ENCODE measurements around the gene KCNJ12. TPM values are rescaled to one million over a fixed set of nuclear protein-coding genes. Genes with fewer than 3 reads are reported as not detected.

The KCNJ12 gene
- total and polyA plus RNA-seq, 2 experiments from 2014 or later = 0.61 to 2.4 TPM

DNA sequence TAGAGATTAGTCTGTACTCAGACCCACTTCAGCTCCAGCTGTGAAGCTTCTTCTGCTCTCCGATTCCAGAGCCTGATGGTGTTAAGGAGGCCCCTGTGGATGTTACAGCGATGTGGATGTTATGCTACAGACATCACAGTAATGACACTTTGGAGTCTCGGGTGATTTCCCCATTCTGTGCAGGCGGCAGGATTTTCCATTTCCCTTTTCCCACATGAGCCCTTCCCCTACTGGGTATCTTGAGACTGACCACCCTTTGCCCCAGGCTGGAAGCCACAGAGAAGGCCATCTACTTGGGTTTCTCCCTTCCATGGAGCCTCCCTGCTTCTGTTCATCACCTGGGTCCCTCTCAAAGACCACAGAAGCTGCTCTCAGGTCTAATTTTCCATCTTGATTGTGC is 78.3 kb downstream of the KCNJ12 start:
- TF ChIP-seq CREB1 (CRISPR knock-in tag; IDR thresholded peaks at IDR 0.05; ENCODE audit: low read depth) = no peak
- TF ChIP-seq, protein P1, sequence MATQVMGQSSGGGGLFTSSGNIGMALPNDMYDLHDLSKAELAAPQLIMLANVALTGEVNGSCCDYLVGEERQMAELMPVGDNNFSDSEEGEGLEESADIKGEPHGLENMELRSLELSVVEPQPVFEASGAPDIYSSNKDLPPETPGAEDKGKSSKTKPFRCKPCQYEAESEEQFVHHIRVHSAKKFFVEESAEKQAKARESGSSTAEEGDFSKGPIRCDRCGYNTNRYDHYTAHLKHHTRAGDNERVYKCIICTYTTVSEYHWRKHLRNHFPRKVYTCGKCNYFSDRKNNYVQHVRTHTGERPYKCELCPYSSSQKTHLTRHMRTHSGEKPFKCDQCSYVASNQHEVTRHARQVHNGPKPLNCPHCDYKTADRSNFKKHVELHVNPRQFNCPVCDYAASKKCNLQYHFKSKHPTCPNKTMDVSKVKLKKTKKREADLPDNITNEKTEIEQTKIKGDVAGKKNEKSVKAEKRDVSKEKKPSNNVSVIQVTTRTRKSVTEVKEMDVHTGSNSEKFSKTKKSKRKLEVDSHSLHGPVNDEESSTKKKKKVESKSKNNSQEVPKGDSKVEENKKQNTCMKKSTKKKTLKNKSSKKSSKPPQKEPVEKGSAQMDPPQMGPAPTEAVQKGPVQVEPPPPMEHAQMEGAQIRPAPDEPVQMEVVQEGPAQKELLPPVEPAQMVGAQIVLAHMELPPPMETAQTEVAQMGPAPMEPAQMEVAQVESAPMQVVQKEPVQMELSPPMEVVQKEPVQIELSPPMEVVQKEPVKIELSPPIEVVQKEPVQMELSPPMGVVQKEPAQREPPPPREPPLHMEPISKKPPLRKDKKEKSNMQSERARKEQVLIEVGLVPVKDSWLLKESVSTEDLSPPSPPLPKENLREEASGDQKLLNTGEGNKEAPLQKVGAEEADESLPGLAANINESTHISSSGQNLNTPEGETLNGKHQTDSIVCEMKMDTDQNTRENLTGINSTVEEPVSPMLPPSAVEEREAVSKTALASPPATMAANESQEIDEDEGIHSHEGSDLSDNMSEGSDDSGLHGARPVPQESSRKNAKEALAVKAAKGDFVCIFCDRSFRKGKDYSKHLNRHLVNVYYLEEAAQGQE (IDR thresholded peaks at IDR 0.05; ENCODE audit: unreplicated experiment) = no peak
- Mint-ChIP-seq H3K4me1 (peaks cover 19% of the 10 kb centered on the region), H3K36me3 (ENCODE audit: low read depth) (no peaks in the 10 kb centered on the region), H3K27ac (no peak overlapping the region), H3K4me3 (no peak overlapping the region), H3K9me3 (peaks cover 12% of the 10 kb centered on the region; the same call in 2 of the 3 replicates), H3K27me3 (ENCODE audit: insufficient read depth, low read depth, poor library complexity) (peaks cover 45% of the 10 kb centered on the region)
- Histone ChIP-seq H2AFZ (no peak overlapping the region), H3K36me3 (ENCODE audit: insufficient read depth) (no peaks in the 10 kb centered on the region), H3K4me1 (ENCODE audit: insufficient read depth) (peaks cover 7% of the 10 kb centered on the region; the same call in 1 of the 2 replicates), H3K9me2 (ENCODE audit: insufficient read depth) (no peaks in the 10 kb centered on the region), H4K20me1 (replicated peaks; ENCODE audit: insufficient read depth) (no peaks in the 10 kb centered on the region), H3K27me3 (ENCODE audit: insufficient read depth) (peaks cover 30% of the 10 kb centered on the region), H3F3A (replicated peaks; ENCODE audit: low read depth) (0 out of 2 replicates have a peak, but pooled peaks cover 5% of the 10 kb centered on the region), H3K4me3 (no peak overlapping the region), H3K27ac (ENCODE audit: low read depth) (no peak overlapping the region), H3K4me2 (no peak overlapping the region), H3K79me2 (replicated peaks; ENCODE audit: insufficient read depth) (no peaks in the 10 kb centered on the region)
- ATAC-seq (no peak), DNase-seq (ENCODE audit: low spot score) (no peak)

DNA sequence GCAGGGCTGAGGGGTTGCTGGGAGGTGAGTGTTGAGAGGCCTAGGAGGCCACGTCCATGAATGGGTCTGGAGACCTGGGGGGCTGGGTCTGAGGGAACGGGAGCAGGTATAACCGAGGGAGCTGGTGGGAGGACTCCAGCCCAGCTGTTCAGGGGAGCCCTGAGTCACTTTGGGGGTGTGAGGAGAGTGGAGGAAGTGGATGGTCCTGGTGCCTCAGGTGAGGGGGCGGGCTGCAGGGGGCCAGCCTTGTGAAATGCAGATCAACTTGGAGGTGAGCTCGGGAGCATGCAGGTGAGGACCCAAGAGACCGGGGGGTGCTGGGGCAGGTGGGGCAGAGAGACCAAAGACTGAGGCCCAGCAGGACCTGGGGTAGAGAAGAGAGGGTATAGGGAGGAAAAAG is 79.6 kb downstream of the KCNJ12 start:
- Histone ChIP-seq H3K36me3 (ENCODE audit: insufficient read depth) (no peaks in the 10 kb centered on the region), H3K79me2 (replicated peaks; ENCODE audit: insufficient read depth) (no peaks in the 10 kb centered on the region), H3K27me3 (ENCODE audit: insufficient read depth) (peaks cover 33% of the 10 kb centered on the region), H2AFZ (no peak overlapping the region), H3F3A (replicated peaks; ENCODE audit: low read depth) (0 out of 2 replicates have a peak, but pooled peaks cover 5% of the 10 kb centered on the region), H3K4me3 (no peak overlapping the region), H3K4me1 (ENCODE audit: insufficient read depth) (peaks cover 7% of the 10 kb centered on the region; the same call in 1 of the 2 replicates), H3K27ac (ENCODE audit: low read depth) (no peak overlapping the region), H4K20me1 (replicated peaks; ENCODE audit: insufficient read depth) (no peaks in the 10 kb centered on the region), H3K4me2 (no peak overlapping the region), H3K9me2 (ENCODE audit: insufficient read depth) (no peaks in the 10 kb centered on the region)
- no peaks in the 10 kb centered on the region for H3K36me3 Mint-ChIP-seq (ENCODE audit: low read depth)
- ATAC-seq = no peak
- peaks cover 45% of the 10 kb centered on the region for H3K27me3 Mint-ChIP-seq (ENCODE audit: insufficient read depth, low read depth, poor library complexity)
- peaks cover 16% of the 10 kb centered on the region for H3K4me1 Mint-ChIP-seq
- H3K27ac Mint-ChIP-seq = no peak overlapping the region
- H3K4me3 Mint-ChIP-seq = no peak overlapping the region
- no peak for DNase-seq (ENCODE audit: low spot score)
- peaks cover 12% of the 10 kb centered on the region; the same call in 2 of the 3 replicates for H3K9me3 Mint-ChIP-seq
- TF ChIP-seq, protein P2, sequence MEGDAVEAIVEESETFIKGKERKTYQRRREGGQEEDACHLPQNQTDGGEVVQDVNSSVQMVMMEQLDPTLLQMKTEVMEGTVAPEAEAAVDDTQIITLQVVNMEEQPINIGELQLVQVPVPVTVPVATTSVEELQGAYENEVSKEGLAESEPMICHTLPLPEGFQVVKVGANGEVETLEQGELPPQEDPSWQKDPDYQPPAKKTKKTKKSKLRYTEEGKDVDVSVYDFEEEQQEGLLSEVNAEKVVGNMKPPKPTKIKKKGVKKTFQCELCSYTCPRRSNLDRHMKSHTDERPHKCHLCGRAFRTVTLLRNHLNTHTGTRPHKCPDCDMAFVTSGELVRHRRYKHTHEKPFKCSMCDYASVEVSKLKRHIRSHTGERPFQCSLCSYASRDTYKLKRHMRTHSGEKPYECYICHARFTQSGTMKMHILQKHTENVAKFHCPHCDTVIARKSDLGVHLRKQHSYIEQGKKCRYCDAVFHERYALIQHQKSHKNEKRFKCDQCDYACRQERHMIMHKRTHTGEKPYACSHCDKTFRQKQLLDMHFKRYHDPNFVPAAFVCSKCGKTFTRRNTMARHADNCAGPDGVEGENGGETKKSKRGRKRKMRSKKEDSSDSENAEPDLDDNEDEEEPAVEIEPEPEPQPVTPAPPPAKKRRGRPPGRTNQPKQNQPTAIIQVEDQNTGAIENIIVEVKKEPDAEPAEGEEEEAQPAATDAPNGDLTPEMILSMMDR (conservative IDR thresholded peaks at IDR 0.05; ENCODE audit: low read depth in 2 of 2) = no peak
- TF ChIP-seq, protein P3, sequence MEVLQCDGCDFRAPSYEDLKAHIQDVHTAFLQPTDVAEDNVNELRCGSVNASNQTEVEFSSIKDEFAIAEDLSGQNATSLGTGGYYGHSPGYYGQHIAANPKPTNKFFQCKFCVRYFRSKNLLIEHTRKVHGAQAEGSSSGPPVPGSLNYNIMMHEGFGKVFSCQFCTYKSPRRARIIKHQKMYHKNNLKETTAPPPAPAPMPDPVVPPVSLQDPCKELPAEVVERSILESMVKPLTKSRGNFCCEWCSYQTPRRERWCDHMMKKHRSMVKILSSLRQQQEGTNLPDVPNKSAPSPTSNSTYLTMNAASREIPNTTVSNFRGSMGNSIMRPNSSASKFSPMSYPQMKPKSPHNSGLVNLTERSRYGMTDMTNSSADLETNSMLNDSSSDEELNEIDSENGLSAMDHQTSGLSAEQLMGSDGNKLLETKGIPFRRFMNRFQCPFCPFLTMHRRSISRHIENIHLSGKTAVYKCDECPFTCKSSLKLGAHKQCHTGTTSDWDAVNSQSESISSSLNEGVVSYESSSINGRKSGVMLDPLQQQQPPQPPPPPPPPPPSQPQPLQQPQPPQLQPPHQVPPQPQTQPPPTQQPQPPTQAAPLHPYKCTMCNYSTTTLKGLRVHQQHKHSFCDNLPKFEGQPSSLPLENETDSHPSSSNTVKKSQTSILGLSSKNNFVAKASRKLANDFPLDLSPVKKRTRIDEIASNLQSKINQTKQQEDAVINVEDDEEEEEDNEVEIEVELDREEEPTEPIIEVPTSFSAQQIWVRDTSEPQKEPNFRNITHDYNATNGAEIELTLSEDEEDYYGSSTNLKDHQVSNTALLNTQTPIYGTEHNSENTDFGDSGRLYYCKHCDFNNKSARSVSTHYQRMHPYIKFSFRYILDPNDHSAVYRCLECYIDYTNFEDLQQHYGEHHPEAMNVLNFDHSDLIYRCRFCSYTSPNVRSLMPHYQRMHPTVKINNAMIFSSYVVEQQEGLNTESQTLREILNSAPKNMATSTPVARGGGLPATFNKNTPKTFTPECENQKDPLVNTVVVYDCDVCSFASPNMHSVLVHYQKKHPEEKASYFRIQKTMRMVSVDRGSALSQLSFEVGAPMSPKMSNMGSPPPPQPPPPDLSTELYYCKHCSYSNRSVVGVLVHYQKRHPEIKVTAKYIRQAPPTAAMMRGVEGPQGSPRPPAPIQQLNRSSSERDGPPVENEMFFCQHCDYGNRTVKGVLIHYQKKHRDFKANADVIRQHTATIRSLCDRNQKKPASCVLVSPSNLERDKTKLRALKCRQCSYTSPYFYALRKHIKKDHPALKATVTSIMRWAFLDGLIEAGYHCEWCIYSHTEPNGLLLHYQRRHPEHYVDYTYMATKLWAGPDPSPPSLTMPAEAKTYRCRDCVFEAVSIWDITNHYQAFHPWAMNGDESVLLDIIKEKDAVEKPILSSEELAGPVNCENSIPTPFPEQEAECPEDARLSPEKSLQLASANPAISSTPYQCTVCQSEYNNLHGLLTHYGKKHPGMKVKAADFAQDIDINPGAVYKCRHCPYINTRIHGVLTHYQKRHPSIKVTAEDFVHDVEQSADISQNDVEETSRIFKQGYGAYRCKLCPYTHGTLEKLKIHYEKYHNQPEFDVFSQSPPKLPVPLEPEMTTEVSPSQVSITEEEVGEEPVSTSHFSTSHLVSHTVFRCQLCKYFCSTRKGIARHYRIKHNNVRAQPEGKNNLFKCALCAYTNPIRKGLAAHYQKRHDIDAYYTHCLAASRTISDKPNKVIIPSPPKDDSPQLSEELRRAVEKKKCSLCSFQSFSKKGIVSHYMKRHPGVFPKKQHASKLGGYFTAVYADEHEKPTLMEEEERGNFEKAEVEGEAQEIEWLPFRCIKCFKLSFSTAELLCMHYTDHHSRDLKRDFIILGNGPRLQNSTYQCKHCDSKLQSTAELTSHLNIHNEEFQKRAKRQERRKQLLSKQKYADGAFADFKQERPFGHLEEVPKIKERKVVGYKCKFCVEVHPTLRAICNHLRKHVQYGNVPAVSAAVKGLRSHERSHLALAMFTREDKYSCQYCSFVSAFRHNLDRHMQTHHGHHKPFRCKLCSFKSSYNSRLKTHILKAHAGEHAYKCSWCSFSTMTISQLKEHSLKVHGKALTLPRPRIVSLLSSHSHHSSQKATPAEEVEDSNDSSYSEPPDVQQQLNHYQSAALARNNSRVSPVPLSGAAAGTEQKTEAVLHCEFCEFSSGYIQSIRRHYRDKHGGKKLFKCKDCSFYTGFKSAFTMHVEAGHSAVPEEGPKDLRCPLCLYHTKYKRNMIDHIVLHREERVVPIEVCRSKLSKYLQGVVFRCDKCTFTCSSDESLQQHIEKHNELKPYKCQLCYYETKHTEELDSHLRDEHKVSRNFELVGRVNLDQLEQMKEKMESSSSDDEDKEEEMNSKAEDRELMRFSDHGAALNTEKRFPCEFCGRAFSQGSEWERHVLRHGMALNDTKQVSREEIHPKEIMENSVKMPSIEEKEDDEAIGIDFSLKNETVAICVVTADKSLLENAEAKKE (CRISPR knock-in tag; IDR thresholded peaks at IDR 0.05) = no peak
- TF ChIP-seq CREB1 (CRISPR knock-in tag; IDR thresholded peaks at IDR 0.05; ENCODE audit: low read depth) (no peak), NANOG (IDR thresholded peaks at IDR 0.05; ENCODE audit: borderline replicate concordance) (no peak), EZH2phosphoT487 (IDR thresholded peaks at IDR 0.05; ENCODE audit: unreplicated experiment) (no peak), ZNF331 (CRISPR knock-in tag; IDR thresholded peaks at IDR 0.05; ENCODE audit: low read depth) (no peak)

All from GM23338 (cell line).